ENCODE data around the gene NPHP4. TPM values are rescaled to one million over a fixed set of nuclear protein-coding genes. Genes with fewer than 3 reads are reported as not detected.

The NPHP4 gene
- total and polyA plus RNA-seq, 2 donors (not counting 3 experiments of a cell fraction or from before 2014, with no cell fraction given) = 4.4 to 11.7 TPM

DNA sequence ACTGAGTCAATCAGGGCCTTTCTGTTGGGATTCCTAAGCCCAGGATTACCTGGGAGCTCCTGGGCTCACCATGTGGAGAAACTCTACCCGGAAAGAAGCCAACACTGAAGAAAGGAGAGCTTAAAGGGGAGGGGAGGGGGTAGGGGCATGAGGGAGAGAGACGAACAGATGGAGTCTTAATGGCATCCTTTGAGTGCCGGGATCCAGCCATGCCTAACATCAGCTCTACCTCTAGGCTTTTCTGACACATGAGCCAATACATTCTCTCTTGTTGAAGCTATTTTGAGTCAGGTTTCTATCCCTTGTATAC, 75.0 kb downstream of the NPHP4 start:
- ChIA-PET POLR2A (no interaction called here), CTCF (interaction anchor here (4.8 kb wide), 1 partner anchor 406 kb away, joined by 45 read pairs; no protein-coding TSS in a partner anchor)
- H4K20me1 ChIP-seq (replicated peaks; ENCODE audit: control insufficient read depth, extremely low read depth, insufficient read depth, low read length) = no peaks in the 10 kb centered on the region
- no peaks in the 10 kb centered on the region for H3K4me1 ChIP-seq (ENCODE audit: control insufficient read depth, extremely low read depth, insufficient read depth, low read length)
- no peak overlapping the region for H3K27ac ChIP-seq (ENCODE audit: insufficient read depth, low read depth, low read length)
- H3K9me1 ChIP-seq (replicated peaks; ENCODE audit: control insufficient read depth, extremely low read depth, insufficient read depth, low read length) = no peaks in the 10 kb centered on the region
- H3K79me2 ChIP-seq (ENCODE audit: control insufficient read depth, insufficient read depth, low read length) = no peaks in the 10 kb centered on the region
- no peak overlapping the region for H3K4me2 ChIP-seq (ENCODE audit: insufficient read depth, low read length)
- H3K27me3 ChIP-seq (ENCODE audit: control insufficient read depth in 2 of 2, insufficient read depth in 2 of 2, low read length in 2 of 2) = no peaks in the 10 kb centered on the region
- no peaks in the 10 kb centered on the region for H3K36me3 ChIP-seq (ENCODE audit: control insufficient read depth in 2 of 2, extremely low read depth in 1 of 2, insufficient read depth in 2 of 2, low read length in 2 of 2)
- no peak for FAIRE-seq
- no peak overlapping the region for H2AFZ ChIP-seq (ENCODE audit: low read depth, low read length)
- no peak for TF ChIP-seq EZH2 (IDR thresholded peaks at IDR 0.05; ENCODE audit: borderline replicate concordance, low read depth, low read length, severe bottlenecking)
- TF ChIP-seq JUN (IDR thresholded peaks at IDR 0.05; ENCODE audit: borderline replicate concordance, insufficient read depth, insufficient read length, low read depth) = no peak
- no peak for TF ChIP-seq POLR2A (IDR thresholded peaks at IDR 0.05; ENCODE audit: low read depth, low read length)
- no peak for TF ChIP-seq POLR2AphosphoS5 (IDR thresholded peaks at IDR 0.05; ENCODE audit: insufficient read depth, low read depth, low read length)
- TF ChIP-seq MYC (IDR thresholded peaks at IDR 0.05; ENCODE audit: low read depth, low read length) = no peak
- no peak for TF ChIP-seq FOS (IDR thresholded peaks at IDR 0.05; ENCODE audit: borderline replicate concordance, insufficient read depth, low read length)
- TF ChIP-seq MAX (IDR thresholded peaks at IDR 0.05; ENCODE audit: insufficient read depth, insufficient read length) = no peak
- TF ChIP-seq, protein P1, sequence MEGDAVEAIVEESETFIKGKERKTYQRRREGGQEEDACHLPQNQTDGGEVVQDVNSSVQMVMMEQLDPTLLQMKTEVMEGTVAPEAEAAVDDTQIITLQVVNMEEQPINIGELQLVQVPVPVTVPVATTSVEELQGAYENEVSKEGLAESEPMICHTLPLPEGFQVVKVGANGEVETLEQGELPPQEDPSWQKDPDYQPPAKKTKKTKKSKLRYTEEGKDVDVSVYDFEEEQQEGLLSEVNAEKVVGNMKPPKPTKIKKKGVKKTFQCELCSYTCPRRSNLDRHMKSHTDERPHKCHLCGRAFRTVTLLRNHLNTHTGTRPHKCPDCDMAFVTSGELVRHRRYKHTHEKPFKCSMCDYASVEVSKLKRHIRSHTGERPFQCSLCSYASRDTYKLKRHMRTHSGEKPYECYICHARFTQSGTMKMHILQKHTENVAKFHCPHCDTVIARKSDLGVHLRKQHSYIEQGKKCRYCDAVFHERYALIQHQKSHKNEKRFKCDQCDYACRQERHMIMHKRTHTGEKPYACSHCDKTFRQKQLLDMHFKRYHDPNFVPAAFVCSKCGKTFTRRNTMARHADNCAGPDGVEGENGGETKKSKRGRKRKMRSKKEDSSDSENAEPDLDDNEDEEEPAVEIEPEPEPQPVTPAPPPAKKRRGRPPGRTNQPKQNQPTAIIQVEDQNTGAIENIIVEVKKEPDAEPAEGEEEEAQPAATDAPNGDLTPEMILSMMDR (IDR thresholded peaks at IDR 0.05; ENCODE audit: extremely low read depth in 1 of 2, insufficient read depth in 1 of 2, low read depth in 1 of 2, low read length in 2 of 2) = no peak
- TF ChIP-seq GATA2 (IDR thresholded peaks at IDR 0.05; ENCODE audit: insufficient read depth, insufficient read length, low read depth, low read length) = no peak
- no peak overlapping the region for H3K4me3 ChIP-seq (replicated peaks in 1 of 3; ENCODE audit: insufficient read depth in 1 of 3, low read depth in 1 of 3, low read length in 3 of 3)
- BruUV-seq (replicated peaks) = no TSS peak
- dilution Hi-C loops (cut with MboI; ENCODE audit: extremely low pct_ligation_motif_present, low sequenced_read_pairs) (no loop called here), intact Hi-C loops (cut with micrococcal nuclease) (loop anchor here (2.0 kb wide), 1 partner anchor 1264 kb away; no protein-coding TSS in a partner anchor)
- DNase-seq (ENCODE audit: low read depth, low spot score) = no peak
- no peak overlapping the region for H3K9ac ChIP-seq (replicated peaks; ENCODE audit: extremely low read depth, insufficient read depth, low read length)
- H3K9me3 ChIP-seq (replicated peaks; ENCODE audit: control insufficient read depth, insufficient read depth, low read length) = no peaks in the 10 kb centered on the region

All from endothelial cell of umbilical vein (primary cell).